Mucosa of descending colon (tissue), 3 donors: Measurements from ENCODE around the gene DEDD. TPM values are rescaled to one million over a fixed set of nuclear protein-coding genes. Genes with fewer than 3 reads are reported as not detected.
A peak's percentile ranks its signal among the peaks of the same experiment; 100 is the strongest.

Experiments used
- ATAC-seq: fragments of 200-7000 bp; cut with Tn5 transposase; one replicate; pipeline ENCODE4 v1.9.1; 2020; ENCODE audit warnings: mild to moderate bottlenecking, moderate library complexity
- DNase-seq, 3 donors: peaks; one replicate each; pipeline ENCODE4 v3.0.0-alpha.2; 2020
- H3K36me3 ChIP-seq: fragments of 200-600 bp; one replicate; pipeline ENCODE4 v1.8.0; 2021; ENCODE audit warnings: low read depth, mild to moderate bottlenecking
- H3K4me1 ChIP-seq: fragments of 200-600 bp; one replicate; pipeline ENCODE4 v1.8.0; 2021; ENCODE audit warnings: low read depth, mild to moderate bottlenecking
- H3K4me3 ChIP-seq: fragments of 200-600 bp; one replicate; pipeline ENCODE4 v1.8.0; 2021; ENCODE audit warnings: mild to moderate bottlenecking
- H3K9me3 ChIP-seq: fragments of 200-600 bp; one replicate; pipeline ENCODE4 v1.8.0; 2021; ENCODE audit warnings: mild to moderate bottlenecking
- CTCF ChIP-seq: fragments of 200-600 bp; IDR thresholded peaks from one replicate; pipeline ENCODE4 v1.8.0; 2022; ENCODE audit warnings: antibody characterized with exemption, mild to moderate bottlenecking
- intact Hi-C, 2 donors: fragments of 100-400 bp; cut with DNase I in 1 of 2; cut with micrococcal nuclease in 1 of 2; formaldehyde crosslinking; loops; one replicate each; pipeline versions ENCODE4 v1.11.0 to v1.11.1; 2022; cut with DNase I, micrococcal nuclease
- total RNA-seq, 3 donors: library from RNA; stranded (reverse); fragmentation: NEBNext Ultra II Directional in 2 of 3; extraction: Animal tissue kit (Norgen Biotek cat#: 25700) in 2 of 3; gene quantifications; one replicate each; pipeline versions ENCODE4 v1.2.1 to v1.2.4, GENCODE V29; 2021 to 2023
- donor health status: DM: no; HTN: no; CAD: no; lungs with moderate emphysema.
- donor health status: DM: no; HTN: no; CAD: no.
- donor health status: DM: no; HTN: yes; CAD: no.

Gene DEDD
- total RNA-seq, 3 donors from 2014 or later: 33.3 to 43.0 (median 37.2) TPM

GRCh38 chr1:161085165-161085564 is 47.3 kb downstream of the DEDD start:
- DNase-seq (no peak), ATAC-seq (no peak)
- Histone ChIP-seq H3K9me3 (no peaks in the 10 kb centered on the region), H3K4me3 (no peak overlapping the region), H3K36me3 (no peaks in the 10 kb centered on the region), H3K4me1 (peaks cover 19% of the 10 kb centered on the region)
- no peak for TF ChIP-seq CTCF
- intact Hi-C loops: no loop called here

GRCh38 chr1:161084597-161084988 is 47.9 kb downstream of the DEDD start:
- no peak for TF ChIP-seq CTCF
- intact Hi-C loops: no loop called here
- ATAC-seq (no peak), DNase-seq (no peak)
- Histone ChIP-seq H3K9me3 (no peaks in the 10 kb centered on the region), H3K4me3 (no peak overlapping the region), H3K36me3 (no peaks in the 10 kb centered on the region), H3K4me1 (peaks cover 16% of the 10 kb centered on the region)

- Histone ChIP-seq H3K36me3 (no peaks in the 10 kb centered on the region), H3K9me3 (no peaks in the 10 kb centered on the region), H3K4me3 (no peak overlapping the region), H3K4me1 (peaks cover 14% of the 10 kb centered on the region)
- DNase-seq (no peak), ATAC-seq (no peak)
- TF ChIP-seq CTCF: no peak
- intact Hi-C loops: no loop called here
Observed at GRCh38 chr1:161083748-161084596, 48.5 kb downstream of the DEDD start.

- no peak overlapping the region for H3K4me3 ChIP-seq
- H3K9me3 ChIP-seq: no peaks in the 10 kb centered on the region
- DNase-seq: peak; percentile 78 to 92 (median 87)
- peak; percentile 94 for ATAC-seq
- no peaks in the 10 kb centered on the region for H3K36me3 ChIP-seq
- H3K4me1 ChIP-seq: peaks cover 14% of the 10 kb centered on the region
- intact Hi-C loops: no loop called here
- TF ChIP-seq CTCF: no peak
Observed at GRCh38 chr1:161082996-161083747, 49.3 kb downstream of the DEDD start.

GRCh38 chr1:161082483-161082882 is 50.0 kb downstream of the DEDD start:
- ATAC-seq: no peak
- no peak for TF ChIP-seq CTCF
- Histone ChIP-seq H3K4me1 (peaks cover 14% of the 10 kb centered on the region), H3K9me3 (no peaks in the 10 kb centered on the region), H3K4me3 (no peak overlapping the region), H3K36me3 (no peaks in the 10 kb centered on the region)
- no peak for DNase-seq
- intact Hi-C loops: no loop called here
